Hepatocyte (in vitro differentiated cells): ENCODE data around the gene ZMYND8. TPM values are rescaled to one million over a fixed set of nuclear protein-coding genes. Genes with fewer than 3 reads are reported as not detected.

Source experiments
- DNase-seq: peaks from one replicate; pipeline ENCODE4 v3.0.0-alpha.2; 2016; ENCODE audit warnings: low spot score
- H2AFZ ChIP-seq: fragments of 200-600 bp; sonication (generic); 2 replicates; pipeline ENCODE4 v1.6.0; 2016; ENCODE audit warnings: antibody characterized with exemption, mild to moderate bottlenecking
- H3K27ac ChIP-seq: fragments of 200-600 bp; sonication (generic); 2 replicates; pipeline ENCODE4 v1.5.1; 2016; ENCODE audit warnings: mild to moderate bottlenecking
- H3K27me3 ChIP-seq: fragments of 200-600 bp; sonication (generic); 2 replicates; pipeline ENCODE4 v1.6.1; 2016
- H3K36me3 ChIP-seq: fragments of 200-600 bp; sonication (generic); replicated peaks from 2 replicates; pipeline ENCODE4 v1.5.1; 2016; ENCODE audit warnings: low read depth; ENCODE audit not compliant: insufficient read depth
- H3K4me1 ChIP-seq: fragments of 200-600 bp; sonication (generic); 2 replicates; pipeline ENCODE4 v1.5.1; 2016; ENCODE audit warnings: mild to moderate bottlenecking, moderate library complexity; ENCODE audit not compliant: insufficient read depth
- H3K4me2 ChIP-seq: fragments of 200-600 bp; sonication (generic); 2 replicates; pipeline ENCODE4 v1.6.0; 2016
- H3K4me3 ChIP-seq: fragments of 200-600 bp; sonication (generic); 2 replicates; pipeline ENCODE4 v1.5.1; 2016; ENCODE audit warnings: mild to moderate bottlenecking
- H3K79me2 ChIP-seq: fragments of 200-600 bp; sonication (generic); 2 replicates; pipeline ENCODE4 v1.6.0; 2017; ENCODE audit warnings: mild to moderate bottlenecking
- H3K9me2 ChIP-seq: fragments of 200-600 bp; sonication (generic); replicated peaks from 2 replicates; pipeline ENCODE4 v1.6.0; 2017; ENCODE audit warnings: mild to moderate bottlenecking; ENCODE audit not compliant: insufficient read depth
- H3K9me3 ChIP-seq: fragments of 200-600 bp; sonication (generic); 2 replicates; pipeline ENCODE4 v1.5.1; 2016; ENCODE audit warnings: low read depth, mild to moderate bottlenecking
- H4K20me1 ChIP-seq: fragments of 200-600 bp; sonication (generic); 2 replicates; pipeline ENCODE4 v1.6.0; 2016; ENCODE audit warnings: mild to moderate bottlenecking; ENCODE audit not compliant: insufficient read depth, poor library complexity, severe bottlenecking
- CTCF ChIP-seq: fragments of 200-600 bp; sonication (generic); IDR thresholded peaks from 2 replicates; pipeline ENCODE4 v1.5.1; 2016; ENCODE audit warnings: antibody characterized with exemption, mild to moderate bottlenecking; ENCODE audit not compliant: poor library complexity
- EZH2 ChIP-seq: fragments of 200-600 bp; sonication (generic); IDR thresholded peaks from 2 replicates; pipeline ENCODE4 v1.6.1; 2016; ENCODE audit warnings: antibody characterized with exemption, mild to moderate bottlenecking, borderline replicate concordance
- EZH2phosphoT487 ChIP-seq: fragments of 200-600 bp; sonication (generic); IDR thresholded peaks from one replicate; pipeline ENCODE4 v1.6.1; 2018; ENCODE audit warnings: antibody characterized with exemption, mild to moderate bottlenecking, low read depth, moderate library complexity; ENCODE audit not compliant: unreplicated experiment, severe bottlenecking
- WGBS: methylation state at CpG from one replicate; pipeline ENCODE4 v1.1.6; 2016; ENCODE audit warnings: low lambda C conversion rate; ENCODE audit errors: missing lambda C conversion rate; 5-methylcytosine and 5-hydroxymethylcytosine counted together
- polyA plus RNA-seq: library from polyadenylated mRNA; unstranded; fragments of >200 nt; fragmentation: Nextera tagmentation; extraction: Ambion mirVana; gene quantifications from 2 replicates; pipeline ENCODE4 v1.2.1, GENCODE V29; 2016
- total RNA-seq: library from RNA; depleted of rRNA; stranded (reverse); fragments of >200 nt; gene quantifications from 2 replicates; pipeline ENCODE4 v1.2.3, GENCODE V29; 2014

The ZMYND8 gene
- total and polyA plus RNA-seq, 2 experiments from 2014 or later, result 30.3 to 34.3 TPM

GRCh38 chr20:47222468-47223119, 133.9 kb downstream of the ZMYND8 start:
- Histone ChIP-seq H2AFZ (no peak overlapping the region), H3K9me3 (no peaks in the 10 kb centered on the region), H3K4me2 (no peak overlapping the region), H3K27me3 (no peaks in the 10 kb centered on the region), H3K36me3 (peaks cover 6% of the 10 kb centered on the region), H3K27ac (no peak overlapping the region), H3K79me2 (peaks cover 12% of the 10 kb centered on the region), H3K4me1 (no peaks in the 10 kb centered on the region), H3K9me2 (no peaks in the 10 kb centered on the region), H3K4me3 (no peak overlapping the region), H4K20me1 (no peaks in the 10 kb centered on the region)
- DNase-seq, result no peak
- TF ChIP-seq EZH2, result no peak
- no peak for TF ChIP-seq EZH2phosphoT487
- no peak for TF ChIP-seq CTCF
- 97% methylated on average over 12 of the region's 12 CpGs for WGBS

- no peak overlapping the region for H3K27ac ChIP-seq
- 95% methylated on average over 16 of the region's 16 CpGs for WGBS
Observed at GRCh38 chr20:47221036-47221625, 135.4 kb downstream of the ZMYND8 start.

GRCh38 chr20:47220161-47220582, 136.3 kb downstream of the ZMYND8 start:
- Histone ChIP-seq H3K4me1 (no peaks in the 10 kb centered on the region), H3K27ac (no peak overlapping the region), H3K9me3 (no peaks in the 10 kb centered on the region), H2AFZ (no peak overlapping the region), H3K79me2 (peaks cover 16% of the 10 kb centered on the region), H4K20me1 (no peaks in the 10 kb centered on the region), H3K4me3 (no peak overlapping the region), H3K4me2 (no peak overlapping the region), H3K27me3 (no peaks in the 10 kb centered on the region), H3K36me3 (peaks cover 6% of the 10 kb centered on the region), H3K9me2 (no peaks in the 10 kb centered on the region)
- 96% methylated on average over 8 of the region's 8 CpGs for WGBS
- DNase-seq, result no peak
- TF ChIP-seq EZH2 (no peak), CTCF (peak; percentile 44)

More at GRCh38 chr20:47221036-47221625, 135.4 kb downstream of the ZMYND8 start:
- H3K9me3 ChIP-seq, result no peaks in the 10 kb centered on the region
- no peaks in the 10 kb centered on the region for H3K27me3 ChIP-seq
- no peaks in the 10 kb centered on the region for H3K9me2 ChIP-seq
- H3K4me2 ChIP-seq, result no peak overlapping the region
- H3K79me2 ChIP-seq, result peaks cover 12% of the 10 kb centered on the region
- H4K20me1 ChIP-seq, result no peaks in the 10 kb centered on the region
- H3K4me1 ChIP-seq, result no peaks in the 10 kb centered on the region
- no peak overlapping the region for H3K4me3 ChIP-seq
- DNase-seq, result no peak
- no peak overlapping the region for H2AFZ ChIP-seq
- peaks cover 6% of the 10 kb centered on the region for H3K36me3 ChIP-seq
- no peak for TF ChIP-seq CTCF
- no peak for TF ChIP-seq EZH2phosphoT487
- no peak for TF ChIP-seq EZH2
